GM19452 (cell line): ENCODE results near the gene SP140.
"Not testable (repeated sequence)": the region's sequence is repeated elsewhere in the genome, so short reads cannot be mapped to it uniquely, and the experiment has no call there.

Source experiments
- ATAC-seq: cut with Tn5 transposase; IDR thresholded peaks from one replicate; pipeline ENCODE4 v1.9.1; 2021; ENCODE audit not compliant: unreplicated experiment

SP140 gene

DNA sequence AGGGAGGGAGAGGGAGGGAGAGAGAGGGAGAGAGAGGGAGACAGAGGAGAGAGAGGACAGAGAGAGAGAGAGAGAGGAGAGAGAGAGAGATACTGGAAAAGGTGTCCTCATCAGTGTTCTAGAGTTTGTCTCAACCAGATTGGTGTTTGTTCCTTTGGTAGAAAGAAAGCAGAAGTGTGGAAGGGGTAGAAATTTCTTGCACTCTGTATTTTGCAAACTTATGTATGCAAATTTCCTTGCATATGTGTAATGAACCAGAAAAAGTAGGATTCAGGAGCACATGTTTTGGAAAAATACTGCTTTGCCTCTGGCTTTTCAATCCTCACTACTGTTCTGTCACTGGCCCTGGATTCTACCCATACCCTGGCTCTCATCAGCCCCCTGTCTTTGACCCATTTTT is 1.1 kb upstream of the SP140 start:
- ATAC-seq, result no peak

DNA sequence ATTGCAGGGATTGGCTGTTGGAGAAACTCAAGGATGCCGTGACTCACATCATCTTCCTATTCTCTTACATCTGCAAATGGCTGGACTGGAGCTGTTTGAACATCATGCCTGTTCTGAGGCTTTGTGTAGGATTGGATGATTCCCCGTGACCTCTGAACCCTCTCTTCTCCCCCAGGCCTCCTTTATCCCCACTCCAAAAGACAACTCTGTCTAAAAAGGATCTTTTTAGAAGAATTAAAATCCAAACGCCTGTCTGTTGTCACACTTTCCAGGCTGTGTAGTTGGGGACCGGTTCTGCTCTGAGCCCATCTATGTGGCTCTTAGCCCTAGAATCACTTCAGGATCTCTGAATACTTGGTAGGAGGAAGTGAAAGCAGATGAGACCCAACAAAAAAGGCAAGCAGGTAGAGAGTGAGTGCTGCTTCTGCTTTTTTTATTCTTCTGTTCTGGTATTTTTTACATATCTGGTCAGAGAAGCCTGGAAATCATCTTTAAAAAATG is 565 bp downstream of the SP140 start:
- ATAC-seq, result peak; percentile 75

DNA sequence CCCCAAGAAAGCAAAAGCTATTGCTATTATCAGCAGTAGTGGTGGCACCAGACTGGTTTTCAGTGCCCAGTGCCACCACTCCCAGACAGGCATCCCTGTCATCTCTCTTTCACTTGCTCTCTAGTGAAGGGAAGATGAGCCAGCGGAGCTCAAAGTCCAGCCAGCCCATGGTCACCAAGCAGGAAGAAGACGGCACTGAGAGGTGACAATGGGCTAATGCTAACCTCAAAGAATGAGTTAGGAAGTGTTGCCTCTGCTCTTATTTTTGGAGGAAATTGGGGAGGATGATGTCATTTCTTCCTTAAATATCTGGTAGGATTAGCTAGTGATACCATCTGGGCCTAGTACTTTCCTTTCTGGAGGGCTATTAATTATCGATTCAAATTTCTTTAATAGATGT is 1.7 kb downstream of the SP140 start:
- no peak for ATAC-seq

DNA sequence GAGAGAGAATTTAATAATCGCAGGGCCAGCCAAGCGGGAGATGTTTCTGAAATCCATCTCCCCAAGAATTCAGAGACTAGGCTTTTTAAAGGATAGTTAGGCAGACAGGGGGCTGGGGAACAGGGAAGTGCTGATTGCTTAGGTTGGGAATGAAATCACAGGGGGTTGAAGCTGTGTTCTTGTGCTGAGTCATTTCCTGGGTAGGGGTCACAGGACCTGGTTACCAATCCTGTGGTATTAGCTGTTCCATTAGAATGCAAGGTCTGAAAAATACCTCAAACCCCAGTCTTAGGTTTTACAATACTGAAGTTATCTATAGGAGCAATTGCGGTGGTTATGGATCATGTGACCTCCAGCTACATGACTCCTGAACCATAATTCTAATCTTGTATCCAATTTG is 4.6 kb downstream of the SP140 start:
- ATAC-seq, result no peak

DNA sequence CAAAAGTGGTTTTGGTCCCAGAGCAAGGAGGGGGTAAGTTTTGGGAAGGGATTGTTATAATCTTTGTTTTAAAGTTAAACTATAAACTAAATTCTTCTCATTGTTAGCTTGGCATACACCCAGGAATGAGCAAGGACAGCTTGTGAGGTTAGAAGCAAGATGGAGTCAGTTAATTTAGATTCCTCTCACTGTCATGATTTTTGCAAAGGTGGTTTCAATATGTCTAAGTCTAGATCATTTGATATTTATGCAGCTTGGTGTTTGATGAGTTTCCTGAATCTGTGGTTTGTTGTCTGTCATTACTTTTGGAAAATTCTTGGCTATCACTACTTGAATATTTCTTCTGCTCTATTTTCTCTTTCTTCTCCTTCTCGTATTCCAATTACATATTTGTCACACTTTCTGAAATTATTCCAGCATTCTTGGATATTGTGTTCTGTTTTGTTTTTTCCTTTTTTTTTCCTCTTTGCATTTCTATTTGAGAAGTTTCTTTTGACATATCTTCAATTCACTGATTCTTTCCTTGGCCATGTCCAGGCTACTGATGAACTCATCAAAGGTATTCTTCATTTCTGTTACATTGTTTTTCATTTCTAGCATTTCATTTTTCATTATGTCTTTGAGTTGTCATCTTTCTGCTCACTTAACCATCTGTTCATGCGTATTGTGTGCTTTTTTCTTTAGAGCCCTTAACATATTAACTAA is 5.1 kb downstream of the SP140 start:
- ATAC-seq, result no peak

DNA sequence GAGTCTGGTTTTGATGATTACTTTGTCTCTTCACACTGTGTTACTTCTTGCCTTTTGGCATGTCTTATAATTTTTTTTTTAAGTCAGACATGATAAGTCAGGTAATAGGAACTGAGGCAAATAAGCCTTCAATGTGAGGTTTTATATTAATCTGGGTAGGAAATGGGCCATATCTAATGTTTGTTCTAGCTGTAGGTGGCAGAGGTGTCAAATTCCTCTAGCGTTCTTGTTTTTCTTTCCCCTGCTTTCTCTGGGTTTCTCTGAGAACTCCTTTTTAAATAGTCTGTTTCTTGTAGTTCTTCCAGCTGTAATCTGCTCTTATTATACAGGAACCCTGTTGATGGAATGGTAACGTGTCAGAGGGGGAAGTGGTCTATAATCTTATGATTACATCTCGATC is 5.7 kb downstream of the SP140 start:
- ATAC-seq, result no peak

DNA sequence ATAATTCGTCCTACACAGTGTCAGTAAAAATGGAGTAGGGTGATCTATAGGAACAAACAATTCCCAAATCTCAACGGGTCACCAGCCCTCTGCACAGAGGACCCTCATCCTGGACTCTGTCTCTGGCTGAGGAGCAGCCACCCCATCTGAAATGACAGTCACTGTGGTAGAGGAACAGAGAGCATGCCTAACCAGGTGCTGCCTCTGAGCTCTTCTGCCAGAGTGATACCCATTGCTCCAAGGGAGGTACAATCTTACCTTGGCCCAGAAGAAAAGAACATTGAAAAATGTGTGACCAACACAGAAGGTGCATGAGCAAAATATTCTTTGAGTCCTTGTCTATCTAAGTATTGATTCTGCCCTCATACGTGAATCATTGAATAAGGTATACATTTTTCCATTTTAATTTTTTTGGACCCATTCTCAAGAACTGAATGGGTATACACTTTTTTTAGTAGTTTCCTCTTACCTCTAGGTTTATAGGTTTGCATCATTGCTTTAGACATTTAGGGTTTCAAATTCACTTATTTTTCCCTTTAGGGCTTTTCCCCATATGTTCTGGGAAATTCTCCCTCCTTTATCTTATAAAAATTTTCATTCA is 8.7 kb downstream of the SP140 start:
- peak; percentile 76 for ATAC-seq

DNA sequence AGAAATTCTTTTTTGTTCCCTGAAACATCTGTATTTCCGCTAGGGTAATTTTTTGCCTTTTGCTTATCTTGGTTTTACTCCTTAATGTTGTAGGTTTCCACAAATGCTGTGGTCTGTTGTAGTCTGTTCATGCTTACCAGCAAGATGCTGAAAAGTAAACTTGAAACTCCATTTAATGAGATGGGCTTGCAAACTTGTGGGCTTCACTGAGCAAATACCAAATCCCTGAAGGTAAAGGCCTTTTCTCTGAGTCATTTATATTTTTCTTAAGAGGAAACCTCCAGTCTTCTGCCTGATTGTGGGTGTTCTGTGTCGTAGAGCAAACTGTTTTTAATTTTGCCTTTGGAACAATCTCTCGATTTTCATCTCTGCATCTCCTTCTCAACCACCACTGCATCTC is 9.3 kb downstream of the SP140 start:
- no peak for ATAC-seq

DNA sequence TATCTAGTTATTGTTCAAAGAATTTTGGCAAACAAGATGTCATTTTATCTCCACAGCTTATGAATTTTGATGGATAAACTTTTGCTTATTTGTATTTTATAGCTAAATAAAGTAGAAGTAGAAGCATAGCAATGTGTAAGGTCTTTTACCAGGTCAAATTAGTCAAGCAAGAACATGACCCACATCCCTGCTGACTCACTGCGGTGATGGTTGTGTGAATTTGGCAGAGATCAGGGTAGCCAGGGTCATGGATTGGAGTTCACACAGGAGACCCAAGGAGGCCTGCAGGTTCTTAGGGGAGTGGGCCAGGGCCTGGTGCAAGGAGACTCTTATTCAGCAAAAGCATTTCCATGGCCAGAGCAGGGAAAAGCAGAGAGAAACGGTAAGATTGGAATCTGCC is 18.7 kb downstream of the SP140 start:
- ATAC-seq, result no peak

DNA sequence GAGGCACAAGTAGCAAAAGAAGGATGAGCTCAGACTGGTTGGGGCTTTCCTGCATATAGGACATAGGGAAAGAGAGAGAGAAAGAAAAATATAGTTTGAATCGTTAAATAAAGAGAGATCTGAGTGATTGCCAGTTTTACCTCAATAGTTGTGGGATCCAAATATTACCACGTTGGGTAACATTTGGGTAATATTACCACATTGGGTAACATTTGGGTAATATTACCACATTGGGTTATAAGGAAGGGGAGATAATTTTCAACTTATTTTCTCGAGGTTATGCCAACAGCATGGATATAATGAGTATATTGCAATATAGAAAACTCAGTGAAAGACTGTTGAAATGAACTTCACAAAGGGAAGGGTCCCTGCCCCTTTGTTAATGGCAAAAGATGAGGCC is 20.7 kb downstream of the SP140 start:
- ATAC-seq, result no peak

DNA sequence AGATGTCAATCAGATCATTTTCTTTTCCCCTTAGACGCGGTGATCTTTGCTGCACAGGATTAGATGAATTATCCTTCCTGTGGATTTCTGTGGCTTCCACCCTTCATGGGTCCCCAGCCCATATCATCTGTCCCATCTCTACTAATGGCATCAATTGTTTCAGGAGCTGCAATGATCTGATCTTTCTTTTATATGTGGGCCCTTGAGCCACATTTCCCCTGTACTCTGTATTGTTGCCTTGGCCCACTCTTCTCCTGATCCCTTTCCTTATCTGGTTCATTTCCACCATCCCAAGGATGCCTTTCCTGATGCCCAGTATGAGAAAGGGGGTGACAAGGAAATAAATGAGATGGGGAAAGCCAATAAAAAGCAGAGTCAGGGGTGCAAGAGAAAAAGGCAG is 24.7 kb downstream of the SP140 start:
- no peak for ATAC-seq

DNA sequence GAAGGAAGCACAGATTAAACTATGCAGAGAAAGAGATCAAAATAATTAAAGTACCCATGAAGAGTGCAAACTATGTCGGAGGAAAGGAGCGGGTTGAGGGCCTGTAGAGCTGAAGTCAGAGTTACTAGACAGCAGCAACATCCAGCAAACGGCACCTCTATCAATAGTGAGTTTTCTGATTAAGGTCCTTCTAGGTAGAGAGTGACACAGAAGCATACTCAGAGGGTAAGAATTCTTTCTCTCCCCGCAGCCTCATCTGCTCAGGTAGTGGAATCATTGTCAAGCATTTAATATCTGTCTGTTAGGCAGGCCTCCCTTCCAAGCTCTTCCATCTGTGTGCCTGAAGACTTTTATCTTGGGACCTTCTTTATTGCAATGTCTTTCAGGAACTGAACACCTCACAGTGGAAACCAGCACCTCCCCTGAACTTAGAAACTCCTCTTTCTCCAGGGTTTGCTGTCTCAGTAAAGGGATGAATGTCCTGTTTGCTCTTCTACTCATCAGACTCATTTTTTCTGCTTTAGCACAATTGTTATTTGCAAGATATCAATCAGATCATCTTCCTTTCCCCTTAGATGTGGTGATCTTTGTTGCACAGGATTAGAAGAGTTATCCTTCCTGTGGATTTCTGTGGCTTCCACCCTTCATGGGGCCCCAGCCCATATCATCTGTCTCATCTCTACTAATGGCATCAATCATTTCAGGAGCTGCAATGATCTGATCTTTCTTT is 28.8 kb downstream of the SP140 start:
- no peak for ATAC-seq

DNA sequence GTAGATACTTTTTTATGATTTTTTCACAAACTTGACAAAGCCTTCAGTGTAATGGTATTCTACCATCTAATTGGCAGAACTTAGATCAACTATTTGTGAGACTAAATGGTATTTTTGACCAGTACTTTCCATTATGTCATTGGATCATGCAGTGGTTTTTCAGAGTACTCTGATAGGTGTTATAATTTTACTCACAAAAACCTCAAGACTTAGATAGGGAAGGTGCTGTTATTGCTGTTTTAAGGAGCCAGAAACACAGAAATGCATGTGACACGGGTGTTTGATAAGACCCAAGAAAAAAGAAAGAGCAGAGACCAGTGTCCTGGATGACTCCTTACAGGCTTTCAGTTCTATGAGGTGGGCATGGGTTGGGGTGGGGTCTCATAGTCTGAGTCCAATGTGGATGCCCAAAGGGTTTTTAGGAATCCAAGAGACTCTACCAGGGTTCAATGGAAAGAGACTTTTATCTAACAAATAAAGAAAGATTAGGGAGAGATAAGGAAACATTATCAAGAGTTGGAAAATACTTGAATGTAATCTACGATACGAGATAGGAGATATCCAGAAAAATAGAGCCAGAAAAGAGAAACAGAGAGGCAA is 31.3 kb downstream of the SP140 start:
- ATAC-seq, result no peak

DNA sequence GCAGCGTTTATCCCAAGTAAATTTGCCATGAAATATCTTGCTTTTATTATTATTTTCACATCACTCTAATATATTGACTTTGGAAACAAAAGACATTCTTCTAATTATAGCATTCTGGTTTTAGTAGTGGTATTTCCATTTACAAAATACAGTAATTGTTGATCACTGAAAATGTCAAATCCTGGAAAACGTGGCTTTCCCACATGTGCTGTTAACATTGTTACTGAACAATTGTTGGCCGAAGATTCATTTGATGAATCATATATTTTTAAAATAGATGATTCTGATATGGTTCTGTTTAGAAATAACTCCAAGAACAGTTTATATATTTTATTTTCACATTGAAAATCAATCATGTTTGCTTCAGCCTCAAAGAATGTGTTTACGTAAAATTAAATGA is 32.9 kb downstream of the SP140 start:
- ATAC-seq, result no peak

DNA sequence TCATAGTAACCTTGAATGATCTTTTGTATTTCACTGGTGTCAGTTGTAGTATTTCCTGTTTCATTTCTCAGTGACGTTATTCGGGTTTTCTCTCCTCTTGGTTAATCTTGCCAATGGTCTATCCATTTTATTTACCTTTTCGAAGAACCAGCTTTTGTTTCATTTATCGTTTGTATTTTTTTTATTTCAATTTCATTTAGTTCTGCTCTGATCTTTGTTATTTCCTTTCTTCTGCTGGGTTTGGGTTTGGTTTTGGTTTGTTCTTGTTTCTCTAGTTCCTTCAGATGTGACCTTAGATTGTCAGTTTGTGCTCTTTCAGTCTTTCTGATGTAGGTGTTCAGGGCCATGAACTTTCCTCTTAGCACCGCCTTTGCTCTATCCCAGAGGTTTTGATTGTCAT is 36.7 kb downstream of the SP140 start:
- no peak for ATAC-seq

DNA sequence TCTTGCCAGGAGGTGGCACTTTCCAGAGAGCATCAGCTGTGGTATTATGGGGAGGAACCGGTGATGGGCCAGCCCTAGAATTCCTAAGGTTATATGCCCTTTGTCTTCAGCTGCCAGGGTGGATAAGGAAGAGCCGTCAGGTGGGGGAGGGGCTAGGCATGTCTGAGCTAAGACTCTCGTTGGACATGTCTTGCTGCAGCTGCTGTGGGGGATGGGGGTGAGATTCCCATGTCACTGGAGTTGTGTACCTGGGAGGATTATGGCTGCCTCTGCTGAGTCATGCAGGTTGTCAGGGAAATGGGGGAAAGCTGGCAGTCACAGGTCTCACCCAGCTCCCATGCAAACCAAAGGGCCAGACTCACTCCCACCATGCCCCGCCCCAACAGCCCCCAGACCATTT is 39.4 kb downstream of the SP140 start:
- not testable (repeated sequence) for ATAC-seq

DNA sequence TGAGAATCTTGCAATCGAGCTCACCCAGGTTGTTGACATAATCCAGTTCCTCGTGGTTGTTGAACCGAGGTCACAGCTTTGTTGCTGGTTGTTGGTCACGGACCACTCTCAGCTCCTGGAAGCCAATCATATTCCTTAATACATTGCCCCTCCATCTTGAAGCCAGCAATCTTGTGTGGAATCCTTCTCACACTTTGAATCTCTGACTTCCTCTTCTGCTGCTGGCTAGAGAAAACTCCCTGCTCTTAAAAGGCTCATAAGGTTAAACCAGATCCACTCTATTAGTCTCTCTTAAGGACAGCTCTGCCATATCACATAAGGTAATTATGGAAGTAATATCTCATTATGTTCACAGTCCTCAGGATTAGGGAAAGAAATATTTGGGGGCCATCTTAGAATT is 41.1 kb downstream of the SP140 start:
- no peak for ATAC-seq

DNA sequence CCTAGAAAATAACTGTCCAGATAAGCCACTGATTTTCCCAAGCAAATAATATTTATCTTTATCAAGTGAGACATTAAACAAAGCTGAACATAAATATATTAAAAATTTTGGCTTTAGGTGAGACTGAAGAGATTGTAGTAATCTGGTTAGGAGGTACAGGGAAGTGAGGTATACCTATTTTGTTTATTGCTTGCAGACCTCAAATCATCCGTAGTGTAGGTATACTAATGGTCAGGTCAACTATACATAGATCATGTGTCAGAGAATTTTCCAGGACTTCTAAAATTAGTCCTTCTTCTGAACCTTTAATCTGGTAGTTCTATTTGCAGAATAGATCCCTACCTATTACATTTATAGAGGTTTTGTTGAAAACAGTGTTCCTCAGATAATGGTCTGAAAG is 41.5 kb downstream of the SP140 start:
- peak; percentile 26 for ATAC-seq

DNA sequence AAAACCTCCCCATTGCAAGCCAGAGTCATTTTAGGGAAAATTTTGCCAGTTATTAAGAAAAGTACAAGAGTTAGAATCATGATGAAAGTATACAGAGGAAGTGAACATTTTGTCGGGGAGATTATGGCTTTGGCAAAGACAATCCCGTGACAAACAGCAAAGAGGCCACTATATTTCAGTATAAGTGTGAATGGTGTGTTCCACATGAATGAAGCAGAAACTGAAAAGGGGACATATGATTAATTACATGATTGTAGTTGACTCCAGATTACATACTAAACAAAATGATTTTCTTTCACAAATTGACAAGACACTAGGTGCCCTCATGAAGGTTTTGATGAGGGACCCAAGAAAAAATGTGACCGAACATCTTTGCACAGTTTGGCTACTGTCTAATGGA is 42.0 kb downstream of the SP140 start:
- ATAC-seq, result peak; percentile 67

DNA sequence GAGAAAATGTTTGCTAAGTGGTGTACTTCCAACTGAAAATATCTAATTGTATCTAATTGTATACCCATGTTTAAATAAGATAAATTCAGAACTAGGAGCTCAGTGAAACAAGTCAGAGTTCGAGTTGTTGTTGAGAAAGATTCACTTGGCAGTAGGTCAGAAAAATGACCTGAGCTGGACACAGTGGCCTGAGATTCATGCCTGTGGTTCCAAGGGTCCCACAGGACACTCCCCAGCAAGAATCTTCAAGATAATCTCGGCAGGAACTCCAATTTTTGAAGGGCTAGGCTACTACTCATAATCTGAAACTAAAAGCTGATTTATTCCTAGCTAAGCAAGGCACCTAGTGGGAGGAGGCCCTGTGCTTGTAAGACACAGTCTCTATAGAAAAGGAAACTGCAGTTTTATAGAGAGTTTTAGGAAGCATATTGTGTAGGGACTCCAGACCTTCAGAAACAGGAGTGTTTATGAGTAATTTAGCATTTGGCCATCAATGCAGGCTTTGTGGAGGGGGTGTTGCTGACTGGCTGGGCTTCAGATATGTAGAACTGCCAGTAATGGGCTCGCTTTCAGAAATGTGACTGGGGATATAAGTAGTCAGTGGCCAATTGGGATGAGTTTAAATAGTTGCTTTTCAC is 43.2 kb downstream of the SP140 start:
- ATAC-seq, result peak; percentile 58

DNA sequence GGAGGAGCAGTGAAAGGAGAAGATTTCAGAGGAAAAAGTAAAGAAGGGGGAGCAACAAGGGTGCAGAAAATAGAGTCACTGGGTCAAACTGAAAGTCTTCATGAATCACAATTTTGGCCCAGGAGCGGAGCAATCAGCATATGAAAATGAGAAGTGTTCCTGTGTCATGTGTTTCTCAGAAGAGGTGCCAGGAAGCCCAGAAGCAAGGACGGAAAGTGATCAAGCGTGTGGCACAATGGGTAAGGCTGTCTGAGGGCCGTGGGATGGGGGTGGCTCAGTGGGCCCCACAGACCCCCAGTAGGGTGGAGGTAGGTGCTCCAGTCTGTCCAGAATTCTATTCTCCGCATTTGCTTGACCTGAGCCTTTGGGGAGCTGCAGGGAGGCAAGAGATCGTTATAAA is 44.2 kb downstream of the SP140 start:
- no peak for ATAC-seq
